Neuron (in vitro differentiated cells): ENCODE results near the gene SUGCT.

Experiments used
- H2AFZ ChIP-seq: one replicate; pipeline ENCODE4 v1.6.1; 2013; ENCODE audit warnings: low read depth, mild to moderate bottlenecking, inconsistent platforms, low read length, moderate library complexity
- H3K27me3 ChIP-seq: one replicate; pipeline ENCODE4 v1.6.1; 2013; ENCODE audit warnings: low read length; ENCODE audit not compliant: insufficient read depth
- H3K36me3 ChIP-seq: one replicate; pipeline ENCODE4 v1.6.1; 2013; ENCODE audit warnings: low read length; ENCODE audit not compliant: insufficient read depth
- H3K4me1 ChIP-seq: one replicate; pipeline ENCODE4 v1.6.1; 2013; ENCODE audit warnings: low read length; ENCODE audit not compliant: insufficient read depth
- H3K4me3 ChIP-seq: 2 replicates; pipeline ENCODE4 v1.5.1; 2013; ENCODE audit warnings: mild to moderate bottlenecking, low read length, moderate library complexity
- H3K9me3 ChIP-seq: one replicate; pipeline ENCODE4 v1.6.1; 2013; ENCODE audit warnings: low read length

Gene SUGCT

GRCh38 chr7:40836218-40836617 lies 701.4 kb downstream of the SUGCT start:
- Histone ChIP-seq H3K4me3 (no peak overlapping the region), H3K4me1 (no peaks in the 10 kb centered on the region), H3K36me3 (no peaks in the 10 kb centered on the region), H2AFZ (no peak overlapping the region), H3K27me3 (no peaks in the 10 kb centered on the region), H3K9me3 (peaks cover 4% of the 10 kb centered on the region)

DNA sequence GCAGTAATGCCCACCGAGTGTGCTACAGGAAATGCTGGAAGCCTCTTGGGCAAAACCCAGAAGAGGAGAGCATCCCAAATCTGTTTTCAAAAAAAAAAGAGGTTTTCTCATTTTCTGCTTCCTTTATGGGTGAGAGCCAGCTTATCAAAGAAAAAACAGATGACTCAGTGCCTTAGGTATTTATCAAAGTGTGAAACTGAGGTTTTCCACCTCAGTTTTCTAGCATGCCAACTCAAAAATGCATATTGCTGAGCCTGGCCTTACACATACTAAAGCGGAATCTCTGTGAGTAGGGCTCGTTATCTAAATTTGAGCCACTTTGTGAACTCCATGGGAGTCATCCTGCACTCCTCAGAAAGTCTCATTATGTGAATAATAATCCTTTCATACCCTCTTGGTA lies 705.1 kb downstream of the SUGCT start:
- Histone ChIP-seq H3K4me3 (no peak overlapping the region), H2AFZ (no peak overlapping the region), H3K36me3 (no peaks in the 10 kb centered on the region), H3K27me3 (no peaks in the 10 kb centered on the region), H3K9me3 (peaks cover 8% of the 10 kb centered on the region), H3K4me1 (no peaks in the 10 kb centered on the region)

DNA sequence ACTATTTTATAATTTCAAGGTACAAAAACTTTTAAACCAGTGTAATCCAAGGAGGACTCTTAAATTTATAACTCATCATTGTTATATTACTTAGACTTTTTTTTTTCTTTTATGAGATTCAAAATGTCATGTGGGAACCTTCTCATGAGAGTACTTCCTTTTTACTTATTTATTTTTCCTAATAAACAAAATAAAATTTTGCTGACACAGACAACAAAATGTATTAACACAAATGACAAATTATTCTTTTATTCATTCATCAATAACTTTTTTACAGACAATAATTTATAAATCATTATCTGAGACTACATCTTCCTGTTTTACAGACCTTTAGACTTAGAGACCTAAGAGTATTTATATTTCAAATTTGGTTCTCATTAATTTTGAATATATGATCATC lies 706.2 kb downstream of the SUGCT start:
- H3K36me3 ChIP-seq: no peaks in the 10 kb centered on the region
- peaks cover 10% of the 10 kb centered on the region for H3K9me3 ChIP-seq
- H3K27me3 ChIP-seq: no peaks in the 10 kb centered on the region
- no peaks in the 10 kb centered on the region for H3K4me1 ChIP-seq
- H3K4me3 ChIP-seq: no peak overlapping the region
- no peak overlapping the region for H2AFZ ChIP-seq

DNA sequence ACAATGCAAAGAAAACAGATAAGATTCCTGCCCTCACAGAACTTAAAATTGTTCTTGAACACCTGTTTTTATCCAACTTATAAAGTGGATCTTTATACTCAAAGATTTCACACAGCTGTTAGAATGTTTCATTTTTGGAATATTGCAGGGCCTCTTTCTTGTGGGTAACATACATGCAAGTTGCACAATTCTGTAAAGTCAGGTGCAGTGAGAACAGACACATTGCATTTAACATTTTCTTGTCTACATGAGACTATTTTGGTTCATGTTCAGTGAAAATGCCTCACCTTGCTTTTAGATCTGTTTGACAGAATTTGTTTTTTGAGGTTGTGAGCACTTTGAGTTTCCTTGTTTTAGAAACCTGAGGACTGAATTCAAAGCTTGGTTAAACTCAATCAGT lies 707.8 kb downstream of the SUGCT start:
- Histone ChIP-seq H3K4me3 (no peak overlapping the region), H2AFZ (no peak overlapping the region), H3K9me3 (peaks cover 10% of the 10 kb centered on the region), H3K4me1 (no peaks in the 10 kb centered on the region), H3K27me3 (no peaks in the 10 kb centered on the region), H3K36me3 (no peaks in the 10 kb centered on the region)

DNA sequence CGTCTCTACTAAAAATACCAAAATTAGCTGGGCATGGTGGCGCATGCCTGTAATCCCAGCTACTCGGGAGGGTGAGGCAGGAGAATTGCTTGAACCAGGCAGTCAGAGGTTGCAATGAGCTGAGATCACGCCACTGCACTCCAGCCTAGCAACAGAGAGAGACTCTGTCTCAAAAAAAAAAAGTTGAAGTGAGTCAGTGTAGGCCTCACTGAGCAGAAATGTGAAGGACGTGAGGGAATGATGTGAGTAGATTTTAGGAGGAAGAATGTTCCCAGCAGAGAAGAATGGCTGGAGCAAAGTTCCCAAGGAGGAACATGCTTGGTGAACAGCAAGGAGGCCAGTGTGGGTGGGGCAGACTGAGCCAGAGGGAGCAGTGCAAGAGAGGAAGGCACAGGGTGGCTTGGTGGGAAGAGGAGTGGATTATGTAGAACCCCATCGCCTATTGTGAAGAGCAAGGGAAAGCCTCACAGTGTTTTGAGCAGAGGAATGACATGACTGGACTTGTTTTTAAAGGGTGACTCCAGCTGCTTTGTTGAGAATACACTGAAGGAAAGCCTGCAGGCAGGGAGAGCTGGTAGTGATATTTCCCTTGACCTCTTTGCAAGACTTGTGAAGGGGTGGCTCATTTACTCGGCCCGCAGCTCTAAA lies 708.7 kb downstream of the SUGCT start:
- H3K4me3 ChIP-seq: no peak overlapping the region

GRCh38 chr7:40845943-40846342 lies 711.1 kb downstream of the SUGCT start:
- H3K36me3 ChIP-seq: no peaks in the 10 kb centered on the region
- H3K4me3 ChIP-seq: no peak overlapping the region
- H3K27me3 ChIP-seq: no peaks in the 10 kb centered on the region
- H3K9me3 ChIP-seq: peaks cover 6% of the 10 kb centered on the region
- no peaks in the 10 kb centered on the region for H3K4me1 ChIP-seq
- no peak overlapping the region for H2AFZ ChIP-seq

More for the DNA sequence above, 708.7 kb downstream of the SUGCT start:
- Histone ChIP-seq H3K4me1 (no peaks in the 10 kb centered on the region), H3K36me3 (no peaks in the 10 kb centered on the region), H3K9me3 (peaks cover 10% of the 10 kb centered on the region), H2AFZ (no peak overlapping the region), H3K27me3 (no peaks in the 10 kb centered on the region)

DNA sequence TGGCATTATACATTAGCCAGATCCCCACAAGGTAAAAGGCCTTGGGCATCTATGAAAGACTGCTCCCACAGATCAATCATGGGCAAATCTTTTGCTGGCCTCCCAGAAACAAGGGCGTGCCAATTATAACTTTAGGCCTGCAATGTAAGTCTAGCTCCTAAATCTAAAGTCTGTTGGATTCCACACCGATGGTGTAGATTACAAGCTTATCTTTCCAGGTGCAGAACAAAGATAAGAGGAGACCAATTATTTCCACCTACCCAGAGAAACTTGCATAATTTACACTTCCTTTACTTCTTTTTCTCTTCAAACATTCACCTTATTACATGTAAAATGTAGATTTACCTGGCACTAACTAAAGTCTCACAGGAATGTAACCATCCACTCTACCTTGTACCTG lies 713.1 kb downstream of the SUGCT start:
- no peaks in the 10 kb centered on the region for H3K27me3 ChIP-seq
- H3K4me1 ChIP-seq: no peaks in the 10 kb centered on the region
- no peak overlapping the region for H2AFZ ChIP-seq
- H3K36me3 ChIP-seq: no peaks in the 10 kb centered on the region
- H3K4me3 ChIP-seq: no peak overlapping the region
- peaks cover 6% of the 10 kb centered on the region for H3K9me3 ChIP-seq

- Histone ChIP-seq H2AFZ (no peak overlapping the region), H3K9me3 (peaks cover 6% of the 10 kb centered on the region), H3K36me3 (no peaks in the 10 kb centered on the region), H3K4me3 (no peak overlapping the region), H3K27me3 (no peaks in the 10 kb centered on the region), H3K4me1 (no peaks in the 10 kb centered on the region)
These were observed 713.9 kb downstream of the SUGCT start for GRCh38 chr7:40848541-40849221.

- Histone ChIP-seq H3K36me3 (no peaks in the 10 kb centered on the region), H3K4me1 (no peaks in the 10 kb centered on the region), H3K27me3 (no peaks in the 10 kb centered on the region), H3K4me3 (no peak overlapping the region), H3K9me3 (peaks cover 1% of the 10 kb centered on the region), H2AFZ (no peak overlapping the region)
These were observed 715.2 kb downstream of the SUGCT start for GRCh38 chr7:40850017-40850416.

- H2AFZ ChIP-seq: no peak overlapping the region
These were observed 716.2 kb downstream of the SUGCT start for GRCh38 chr7:40851001-40851400.

DNA sequence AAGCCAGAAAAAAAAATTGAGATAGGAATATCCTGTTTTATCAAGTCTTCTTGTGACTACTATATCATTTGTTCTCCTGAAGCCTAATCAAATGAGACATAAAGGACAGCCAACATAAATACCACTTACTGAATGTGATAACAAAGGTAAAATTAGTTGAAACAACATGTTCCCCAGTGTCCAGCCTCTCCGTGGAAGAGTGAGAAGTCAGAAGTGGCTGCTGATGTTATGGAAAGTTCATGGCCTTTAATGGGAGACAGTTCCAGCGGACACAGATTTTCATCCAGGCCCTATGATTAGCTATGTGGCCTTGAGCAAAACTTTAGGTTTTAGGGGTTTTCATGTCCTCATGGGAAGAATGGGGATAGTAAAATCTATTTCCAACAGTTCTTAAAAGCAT lies 724.3 kb downstream of the SUGCT start:
- H2AFZ ChIP-seq: no peak overlapping the region

More at GRCh38 chr7:40851001-40851400, 716.2 kb downstream of the SUGCT start:
- H3K4me1 ChIP-seq: no peaks in the 10 kb centered on the region
- no peaks in the 10 kb centered on the region for H3K36me3 ChIP-seq
- no peaks in the 10 kb centered on the region for H3K27me3 ChIP-seq
- no peaks in the 10 kb centered on the region for H3K9me3 ChIP-seq
- no peak overlapping the region for H3K4me3 ChIP-seq

DNA sequence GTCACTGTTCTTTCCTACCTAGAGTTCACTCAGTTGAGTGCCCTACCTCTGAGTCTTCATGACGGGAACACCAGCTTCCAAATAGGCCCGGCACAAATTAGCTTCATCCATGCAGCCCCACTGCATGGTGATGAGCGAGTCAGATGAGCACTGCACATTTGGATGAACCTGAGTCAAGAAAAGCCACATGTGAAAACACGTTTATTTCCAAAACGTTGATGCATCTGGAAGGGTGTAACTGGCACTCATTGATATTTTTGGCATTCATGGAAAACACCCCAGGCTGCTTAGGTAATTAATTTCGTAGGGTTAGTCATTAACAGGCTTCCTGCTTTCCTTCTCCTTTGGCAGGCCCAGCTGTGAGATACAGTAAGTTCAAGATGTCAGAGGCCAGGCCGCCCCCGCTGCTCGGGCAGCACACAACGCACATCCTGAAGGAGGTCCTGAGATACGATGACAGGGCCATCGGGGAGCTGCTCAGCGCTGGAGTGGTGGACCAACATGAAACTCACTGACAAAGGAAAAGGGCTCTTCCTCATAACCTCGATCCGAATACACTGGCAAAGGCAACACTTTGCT lies 725.2 kb downstream of the SUGCT start:
- Histone ChIP-seq H3K4me3 (no peak overlapping the region), H3K9me3 (peaks cover 2% of the 10 kb centered on the region), H3K4me1 (no peaks in the 10 kb centered on the region), H3K36me3 (no peaks in the 10 kb centered on the region), H2AFZ (no peak overlapping the region), H3K27me3 (no peaks in the 10 kb centered on the region)

More for the DNA sequence above, 724.3 kb downstream of the SUGCT start:
- Histone ChIP-seq H3K27me3 (no peaks in the 10 kb centered on the region), H3K4me1 (no peaks in the 10 kb centered on the region), H3K9me3 (peaks cover 2% of the 10 kb centered on the region), H3K36me3 (no peaks in the 10 kb centered on the region), H3K4me3 (no peak overlapping the region)

- peaks cover 2% of the 10 kb centered on the region for H3K9me3 ChIP-seq
- no peak overlapping the region for H2AFZ ChIP-seq
- peaks cover 4% of the 10 kb centered on the region for H3K4me1 ChIP-seq
- no peaks in the 10 kb centered on the region for H3K27me3 ChIP-seq
- H3K36me3 ChIP-seq: no peaks in the 10 kb centered on the region
- H3K4me3 ChIP-seq: no peak overlapping the region
These were observed 730.8 kb downstream of the SUGCT start for GRCh38 chr7:40865441-40866233.
